Aorta (tissue), 5 donors: ENCODE results near the gene KRT74. TPM values are rescaled to one million over a fixed set of nuclear protein-coding genes. Genes with fewer than 3 reads are reported as not detected.
A peak's percentile ranks its signal among the peaks of the same experiment; 100 is the strongest.

Experiments used
- ATAC-seq: fragments of 200-7000 bp; cut with Tn5 transposase; one replicate; pipeline ENCODE4 v1.9.1; 2022; ENCODE audit warnings: moderate library complexity; ENCODE audit not compliant: low FRiP score
- DNase-seq, 2 donors: peaks; one replicate each; pipeline ENCODE4 v3.0.0-alpha.2; 2020
- H3K27ac ChIP-seq, 2 donors: one replicate each; pipeline ENCODE4 v1.5.1; 2013; ENCODE audit warnings: low read length in 2 of 2, mild to moderate bottlenecking in 2 of 2, moderate library complexity in 2 of 2, control low read depth in 1 of 2, inconsistent platforms in 1 of 2, low read depth in 1 of 2
- H3K27me3 ChIP-seq, 2 donors: one replicate each; pipeline ENCODE4 v1.6.1; 2013; ENCODE audit warnings: control low read depth in 1 of 2, low read length in 1 of 2, mild to moderate bottlenecking in 1 of 2, moderate library complexity in 1 of 2; ENCODE audit not compliant: insufficient read depth in 2 of 2, control insufficient read depth in 1 of 2
- H3K36me3 ChIP-seq, 2 donors: one replicate each; pipeline ENCODE4 v1.6.1; 2013; ENCODE audit warnings: control low read depth in 1 of 2, low read length in 1 of 2, mild to moderate bottlenecking in 1 of 2; ENCODE audit not compliant: insufficient read depth in 2 of 2, control insufficient read depth in 1 of 2
- H3K4me1 ChIP-seq, 2 donors: one replicate each; pipeline ENCODE4 v1.6.1; 2013; ENCODE audit warnings: low read length in 2 of 2, control low read depth in 1 of 2, mild to moderate bottlenecking in 1 of 2, moderate library complexity in 1 of 2; ENCODE audit not compliant: insufficient read depth in 2 of 2, control insufficient read depth in 1 of 2
- H3K4me3 ChIP-seq, 2 donors: one replicate each; pipeline ENCODE4 v1.5.1; 2013; ENCODE audit warnings: low read length in 2 of 2, control low read depth in 1 of 2, mild to moderate bottlenecking in 1 of 2
- H3K9me3 ChIP-seq: one replicate; pipeline ENCODE4 v1.6.1; 2013; ENCODE audit warnings: mild to moderate bottlenecking, low read length; ENCODE audit not compliant: control insufficient read depth
- WGBS, 2 donors: extraction: QIAGEN DNeasy Blood & Tissue Kit; methylation state at CpG; one replicate each; pipeline ENCODE4 v1.1.7; 2013; 5-methylcytosine and 5-hydroxymethylcytosine counted together
- intact Hi-C, 2 donors: fragments of 100-400 bp; cut with DNase I; formaldehyde crosslinking; loops; one replicate each; pipeline versions ENCODE4 v1.14.2 to v1.15.0; 2022
- polyA plus RNA-seq, 2 donors: library from polyadenylated mRNA; stranded (reverse); fragments of 200-250 nt; gene quantifications; one replicate each; pipeline ENCODE4 v1.2.3, GENCODE V29; 2013
- total RNA-seq, 2 donors: library from RNA; stranded (reverse); fragmentation: NEBNext Ultra II Directional; extraction: Animal tissue kit (Norgen Biotek cat#: 25700); gene quantifications; one replicate each; pipeline ENCODE4 v1.2.1, GENCODE V29; 2021
- donor health status: healthy with polysubstance abuse.
- donor health status: Bipolar disorder and iron deficiency.
- donor health status: DM: no; HTN: no; CAD: no.
- donor health status: DM: no; HTN: no; CAD: no.
- donor health status: DM: yes; HTN: yes; CAD: no.

KRT74 gene
- total and polyA plus RNA-seq, 4 donors: not detected

DNA sequence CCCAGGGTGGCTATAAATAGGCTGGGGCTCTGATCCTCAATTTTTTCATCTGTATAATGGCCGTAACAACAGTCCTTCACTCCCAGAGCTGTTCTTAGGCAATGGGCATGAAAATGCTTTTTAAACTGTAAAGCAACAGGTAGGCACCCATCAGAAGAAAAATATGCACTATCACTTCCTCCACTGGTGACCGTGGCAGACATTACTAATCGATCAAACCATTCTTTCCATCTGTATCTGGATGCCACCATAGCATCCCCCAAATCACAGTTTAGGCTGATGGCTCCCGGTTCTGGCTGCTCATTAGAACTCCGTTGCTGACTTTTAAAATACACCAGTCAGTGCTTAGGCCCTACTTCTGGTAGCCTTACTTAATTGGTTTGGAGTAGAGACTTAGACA lies 31.9 kb downstream of the KRT74 start:
- no peaks in the 10 kb centered on the region for H3K9me3 ChIP-seq
- no peak overlapping the region for H3K27ac ChIP-seq
- intact Hi-C loops: no loop called here
- ATAC-seq: no peak
- DNase-seq: peak in 1 of 2 donors; percentile 9
- no peak overlapping the region for H3K4me3 ChIP-seq
- H3K4me1 ChIP-seq: no peaks in the 10 kb centered on the region
- no peaks in the 10 kb centered on the region for H3K27me3 ChIP-seq
- no peaks in the 10 kb centered on the region for H3K36me3 ChIP-seq
- 96% methylated on average over 5 of the region's 5 CpGs for WGBS, 2 donors

DNA sequence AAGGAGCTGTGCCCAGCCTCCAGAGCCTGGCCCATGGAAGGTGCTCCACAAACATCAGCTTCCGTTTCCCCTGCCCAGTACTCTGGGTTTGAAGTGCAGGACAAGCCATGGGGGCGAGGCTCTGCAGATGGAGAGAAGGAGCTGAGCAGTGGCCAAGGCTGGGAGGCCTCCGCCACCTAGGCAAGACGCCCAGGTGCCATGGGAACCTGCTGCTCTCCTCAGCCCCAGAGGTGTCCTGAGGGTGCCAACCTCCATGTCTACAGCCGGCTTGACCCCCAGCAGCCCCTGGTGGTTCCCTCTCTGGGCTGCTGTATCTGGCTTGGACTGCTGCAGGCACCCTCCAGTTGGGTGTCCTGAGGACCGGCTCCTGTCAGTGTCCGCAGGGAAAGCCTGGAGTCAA lies 33.1 kb downstream of the KRT74 start:
- intact Hi-C loops: no loop called here
- no peak overlapping the region for H3K27ac ChIP-seq
- DNase-seq (peak; percentile 18 to 47), ATAC-seq (no peak)
- H3K4me3 ChIP-seq: no peak overlapping the region
- H3K27me3 ChIP-seq: no peaks in the 10 kb centered on the region
- H3K9me3 ChIP-seq: no peaks in the 10 kb centered on the region
- 93 to 96% methylated on average over 7 of the region's 7 CpGs for WGBS, 2 donors
- H3K36me3 ChIP-seq: no peaks in the 10 kb centered on the region
- H3K4me1 ChIP-seq: no peaks in the 10 kb centered on the region

DNA sequence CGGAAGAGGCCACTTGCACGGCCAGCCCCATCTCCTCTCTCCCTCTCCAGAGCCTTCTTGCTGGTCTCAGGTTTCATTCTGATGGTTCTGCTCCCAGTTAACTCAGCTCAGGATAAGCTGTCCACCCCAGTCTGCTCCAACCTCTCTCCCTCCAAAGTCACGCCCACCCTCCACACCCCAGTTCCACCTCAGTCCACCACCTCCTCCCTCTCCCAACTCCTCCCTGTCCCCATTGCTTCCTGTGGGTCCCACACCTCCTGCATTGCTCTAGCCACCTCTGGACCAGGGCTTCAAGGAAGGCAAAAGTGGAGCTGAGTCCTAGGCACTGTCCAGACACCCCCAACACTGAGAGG lies 33.8 kb downstream of the KRT74 start:
- intact Hi-C loops: no loop called here

DNA sequence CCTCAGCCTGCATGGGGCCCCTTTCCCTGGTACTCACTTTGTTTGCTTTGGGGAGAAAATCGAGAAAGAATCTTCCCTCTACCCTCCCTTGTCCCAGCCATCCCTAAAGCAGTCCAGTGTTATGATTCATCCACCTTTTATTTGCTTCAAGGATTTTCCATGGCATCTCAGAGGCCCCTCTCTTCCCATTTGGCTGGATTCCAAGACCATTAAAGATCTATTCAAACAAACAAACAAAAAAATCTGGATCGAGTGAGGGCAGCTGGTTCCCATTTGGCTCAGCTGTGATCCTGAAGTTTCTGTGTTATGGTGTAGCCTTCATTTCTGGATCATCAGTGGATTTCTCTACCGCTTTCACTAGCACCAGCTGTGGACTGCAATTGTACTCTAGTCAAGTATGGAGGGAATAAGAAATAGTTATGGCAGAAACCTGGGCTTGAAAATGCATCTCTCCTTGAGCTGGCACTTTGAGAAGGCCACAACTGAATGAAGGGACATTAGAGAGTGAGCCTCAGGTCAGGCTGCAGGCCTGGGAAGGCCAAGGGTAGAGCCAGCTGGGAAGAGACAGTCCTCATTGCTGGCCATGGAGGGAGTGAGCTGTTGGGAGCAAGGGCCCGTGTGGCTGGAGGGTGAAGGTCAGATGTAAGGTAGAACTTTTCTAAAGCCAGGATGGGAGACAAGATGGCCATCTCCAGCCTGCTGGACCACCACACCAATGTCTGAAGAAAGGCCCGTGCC lies 34.4 kb downstream of the KRT74 start:
- DNase-seq: peak in 1 of 2 donors; percentile 55
- no peak for ATAC-seq

More for the DNA sequence above, 33.8 kb downstream of the KRT74 start:
- WGBS, 2 donors: 95 to 100% methylated on average over 3 of the region's 3 CpGs
- H3K4me3 ChIP-seq: no peak overlapping the region
- peak in 1 of 2 donors; percentile 23 for DNase-seq
- H3K4me1 ChIP-seq: no peaks in the 10 kb centered on the region
- H3K36me3 ChIP-seq: no peaks in the 10 kb centered on the region
- no peaks in the 10 kb centered on the region for H3K27me3 ChIP-seq
- H3K9me3 ChIP-seq: no peaks in the 10 kb centered on the region
- no peak for ATAC-seq
- no peak overlapping the region for H3K27ac ChIP-seq

DNA sequence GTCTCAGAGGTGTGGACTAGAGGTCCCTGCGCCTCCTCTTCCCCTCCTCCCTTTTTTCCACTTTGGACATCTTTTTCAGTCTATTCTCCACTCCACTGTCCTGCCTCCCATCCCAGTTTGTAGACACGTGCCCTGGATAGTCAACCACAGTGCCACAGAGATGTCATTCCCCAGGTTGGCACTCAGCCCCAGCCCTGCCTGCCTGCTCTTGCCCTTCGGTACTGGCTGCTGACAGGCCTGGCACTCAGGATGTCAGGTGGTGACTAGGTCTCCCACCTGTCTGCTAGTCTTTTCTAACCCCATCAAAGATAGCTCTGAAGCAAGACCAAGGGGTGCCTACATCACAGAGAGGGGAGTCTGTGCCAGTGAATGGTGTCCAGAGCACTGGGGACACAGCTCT lies 36.5 kb downstream of the KRT74 start:
- WGBS, 2 donors: 71 to 81% methylated on average over 3 of the region's 3 CpGs
- no peaks in the 10 kb centered on the region for H3K27me3 ChIP-seq
- no peaks in the 10 kb centered on the region for H3K4me1 ChIP-seq
- H3K9me3 ChIP-seq: no peaks in the 10 kb centered on the region
- H3K27ac ChIP-seq: no peak overlapping the region
- H3K36me3 ChIP-seq: no peaks in the 10 kb centered on the region
- peak in 1 of 2 donors; percentile 45 for DNase-seq
- intact Hi-C loops: no loop called here
- no peak for ATAC-seq
- H3K4me3 ChIP-seq: no peak overlapping the region

More for the DNA sequence above, 34.4 kb downstream of the KRT74 start:
- 74 to 75% methylated on average over 5 of the region's 5 CpGs for WGBS, 2 donors
- intact Hi-C loops: no loop called here
- H3K36me3 ChIP-seq: no peaks in the 10 kb centered on the region
- no peaks in the 10 kb centered on the region for H3K4me1 ChIP-seq
- no peaks in the 10 kb centered on the region for H3K9me3 ChIP-seq
- H3K27me3 ChIP-seq: no peaks in the 10 kb centered on the region
- no peak overlapping the region for H3K4me3 ChIP-seq
- no peak overlapping the region for H3K27ac ChIP-seq

DNA sequence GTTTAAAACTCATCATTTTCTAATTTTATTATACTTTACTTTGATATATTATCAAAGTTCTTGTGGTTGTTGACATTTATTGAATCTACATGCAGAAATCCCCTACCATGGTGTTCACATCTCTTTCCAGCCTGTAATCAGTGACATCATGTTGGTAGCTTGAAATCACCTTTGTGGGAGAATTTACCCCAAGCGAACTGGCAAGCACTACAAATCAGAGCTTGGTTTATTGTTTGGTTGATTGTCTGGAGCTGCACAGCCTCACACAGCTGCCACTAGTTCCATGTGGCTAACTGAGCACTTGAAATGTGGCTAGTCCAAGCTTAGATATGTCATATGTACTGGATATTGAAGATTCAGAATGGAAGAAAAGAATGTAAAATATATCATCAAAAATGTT lies 38.1 kb downstream of the KRT74 start:
- H3K4me1 ChIP-seq: no peaks in the 10 kb centered on the region
- H3K27ac ChIP-seq: no peak overlapping the region
- H3K4me3 ChIP-seq: no peak overlapping the region
- no peaks in the 10 kb centered on the region for H3K36me3 ChIP-seq
- ATAC-seq (no peak), DNase-seq (no peak)
- H3K9me3 ChIP-seq: no peaks in the 10 kb centered on the region
- H3K27me3 ChIP-seq: no peaks in the 10 kb centered on the region
- 0 to 43% methylated on average over 1 of the region's 1 CpG for WGBS, 2 donors
- intact Hi-C loops: no loop called here

DNA sequence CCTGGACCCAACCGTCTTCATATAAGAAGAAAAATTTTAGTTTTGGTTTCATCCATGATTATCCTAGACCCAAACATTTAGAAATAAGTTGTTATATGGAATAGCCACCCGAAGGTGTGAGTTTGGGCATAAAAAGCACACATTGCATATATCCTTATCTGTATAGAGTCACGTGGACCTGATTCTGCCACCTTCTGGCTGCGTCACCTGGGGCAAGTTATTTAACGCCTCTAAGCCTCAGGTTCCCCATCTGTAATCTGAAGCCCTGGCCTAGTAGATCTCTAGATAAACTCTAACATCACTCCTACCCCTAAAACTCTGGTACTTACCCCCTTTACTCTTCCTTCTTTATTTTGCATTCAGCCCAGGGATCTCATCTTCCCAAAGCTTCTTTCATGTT lies 39.2 kb downstream of the KRT74 start:
- Histone ChIP-seq H3K36me3 (no peaks in the 10 kb centered on the region), H3K27ac (no peak overlapping the region), H3K4me1 (no peaks in the 10 kb centered on the region), H3K9me3 (no peaks in the 10 kb centered on the region), H3K27me3 (no peaks in the 10 kb centered on the region), H3K4me3 (no peak overlapping the region)
- 87 to 90% methylated on average over 5 of the region's 5 CpGs for WGBS, 2 donors
- intact Hi-C loops: no loop called here
- DNase-seq (peak in 1 of 2 donors; percentile 25), ATAC-seq (no peak)

DNA sequence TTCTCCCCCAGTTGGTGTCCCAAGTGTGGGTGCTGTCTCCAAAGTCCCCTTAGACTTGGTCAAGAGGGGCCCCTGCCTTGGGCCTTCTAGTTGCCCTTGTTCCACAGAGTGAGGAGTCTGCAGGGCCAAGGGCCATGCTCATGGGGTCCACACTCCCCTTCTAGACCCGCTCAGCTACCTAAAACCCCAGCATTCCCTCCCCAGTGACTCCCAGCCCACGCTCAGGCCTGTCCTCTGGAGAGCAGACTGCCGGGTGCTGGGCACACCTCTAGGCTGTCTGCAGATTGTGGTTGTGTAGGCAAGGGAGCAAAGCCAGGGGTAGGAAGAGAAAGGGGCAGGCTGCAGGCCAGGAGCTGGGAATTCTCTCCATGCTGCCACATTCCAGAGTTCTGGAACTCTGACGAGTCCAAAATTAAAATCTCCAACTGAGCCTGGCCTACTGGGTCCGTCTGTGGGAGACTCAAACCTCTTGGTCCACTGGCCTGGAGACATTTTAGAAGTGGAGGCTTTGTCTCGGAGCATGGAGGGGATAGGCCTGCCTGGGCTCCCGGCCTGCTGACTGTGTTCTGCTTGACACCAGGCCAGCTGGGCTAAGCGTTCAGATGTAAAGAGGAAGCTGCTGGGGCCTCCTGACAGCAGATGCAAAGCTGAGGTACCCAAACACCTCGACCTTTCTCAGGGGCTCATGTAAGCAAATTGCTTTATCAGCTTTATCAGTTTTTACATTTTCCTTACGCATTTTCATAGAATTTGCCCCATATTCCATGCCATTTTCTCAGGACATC lies 39.8 kb downstream of the KRT74 start:
- H3K4me1 ChIP-seq: no peaks in the 10 kb centered on the region
- H3K4me3 ChIP-seq: no peak overlapping the region
- H3K9me3 ChIP-seq: no peaks in the 10 kb centered on the region
- no peak for ATAC-seq
- intact Hi-C loops: no loop called here
- H3K36me3 ChIP-seq: no peaks in the 10 kb centered on the region
- H3K27ac ChIP-seq: no peak overlapping the region
- peak; percentile 37 to 48 for DNase-seq
- H3K27me3 ChIP-seq: no peaks in the 10 kb centered on the region
- 67 to 70% methylated on average over 10 of the region's 10 CpGs for WGBS, 2 donors

DNA sequence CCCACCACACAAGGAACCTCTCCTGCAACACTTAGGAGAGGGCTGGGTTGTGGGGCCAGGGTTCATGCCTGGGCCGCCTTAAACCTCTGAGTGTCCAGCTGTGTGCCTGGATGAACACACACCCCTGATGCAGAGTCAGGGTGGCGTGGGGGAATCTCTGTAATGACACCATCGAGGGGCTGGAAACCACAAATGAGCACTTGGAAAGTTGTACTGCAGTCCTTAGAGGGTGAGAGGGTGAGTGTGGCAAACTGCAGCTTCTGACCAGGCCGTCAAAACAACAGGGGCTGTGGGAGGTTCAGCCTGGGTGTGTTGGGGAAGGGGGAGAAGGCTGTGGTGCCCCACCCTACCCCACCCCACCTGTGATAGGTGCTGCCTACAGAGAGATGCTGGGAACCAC lies 41.0 kb downstream of the KRT74 start:
- intact Hi-C loops: no loop called here
- Histone ChIP-seq H3K4me3 (no peak overlapping the region), H3K27me3 (no peaks in the 10 kb centered on the region), H3K36me3 (no peaks in the 10 kb centered on the region), H3K9me3 (no peaks in the 10 kb centered on the region), H3K27ac (no peak overlapping the region), H3K4me1 (no peaks in the 10 kb centered on the region)
- DNase-seq: peak in 1 of 2 donors; percentile 37
- no peak for ATAC-seq
- 72 to 80% methylated on average over 4 of the region's 4 CpGs for WGBS, 2 donors
